SU-DHL-6 (cell line): ENCODE results near the gene TMEM250.

Experiments
- CTCF ChIP-seq: fragments of 200-600 bp; sonication (generic); IDR thresholded peaks from one replicate; pipeline ENCODE4 v1.5.1; 2017; ENCODE audit warnings: antibody characterized with exemption, mild to moderate bottlenecking, low read length, moderate library complexity; ENCODE audit not compliant: insufficient read depth, poor library complexity, severe bottlenecking
- EZH2phosphoT487 ChIP-seq: fragments of 200-600 bp; sonication (generic), shearing (Covaris generic); conservative IDR thresholded peaks from 2 replicates; pipeline ENCODE4 v1.6.1; 2018; ENCODE audit warnings: mild to moderate bottlenecking, antibody characterized with exemption, low read length, moderate library complexity, mixed read lengths

DNA sequence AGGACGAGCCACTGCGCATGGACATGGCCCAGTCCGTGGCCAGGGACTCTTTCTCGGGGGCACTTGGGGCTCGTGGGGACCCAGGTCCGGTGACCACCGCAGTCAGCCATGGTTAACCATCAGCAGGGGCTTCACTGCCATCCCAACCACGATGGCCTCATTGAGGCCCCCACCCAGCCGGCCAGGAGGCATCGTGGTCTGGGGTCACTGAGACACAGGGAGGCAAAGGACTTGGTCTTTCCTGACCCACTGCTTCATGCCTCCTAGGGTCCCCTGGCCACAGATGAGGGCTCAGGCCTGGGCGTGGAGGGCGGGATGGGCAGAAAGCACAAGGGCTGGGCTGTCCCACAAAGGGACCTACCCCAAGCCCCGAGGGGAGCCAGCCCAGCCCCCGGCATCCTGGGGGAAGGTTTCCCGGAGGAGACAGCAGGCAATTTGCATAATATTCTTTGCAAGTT lies 30.2 kb downstream of the TMEM250 start:
- TF ChIP-seq CTCF (no peak), EZH2phosphoT487 (no peak)
